HG02678 (cell line): ENCODE data around the gene LPCAT1.
"Not testable (repeated sequence)": the region's sequence is repeated elsewhere in the genome, so short reads cannot be mapped to it uniquely, and the experiment has no call there.

ENCODE experiments used
- ATAC-seq: cut with Tn5 transposase; IDR thresholded peaks from one replicate; pipeline ENCODE4 v1.9.1; 2021; ENCODE audit warnings: mild to moderate bottlenecking, moderate library complexity; ENCODE audit not compliant: unreplicated experiment

The LPCAT1 gene, protein sequence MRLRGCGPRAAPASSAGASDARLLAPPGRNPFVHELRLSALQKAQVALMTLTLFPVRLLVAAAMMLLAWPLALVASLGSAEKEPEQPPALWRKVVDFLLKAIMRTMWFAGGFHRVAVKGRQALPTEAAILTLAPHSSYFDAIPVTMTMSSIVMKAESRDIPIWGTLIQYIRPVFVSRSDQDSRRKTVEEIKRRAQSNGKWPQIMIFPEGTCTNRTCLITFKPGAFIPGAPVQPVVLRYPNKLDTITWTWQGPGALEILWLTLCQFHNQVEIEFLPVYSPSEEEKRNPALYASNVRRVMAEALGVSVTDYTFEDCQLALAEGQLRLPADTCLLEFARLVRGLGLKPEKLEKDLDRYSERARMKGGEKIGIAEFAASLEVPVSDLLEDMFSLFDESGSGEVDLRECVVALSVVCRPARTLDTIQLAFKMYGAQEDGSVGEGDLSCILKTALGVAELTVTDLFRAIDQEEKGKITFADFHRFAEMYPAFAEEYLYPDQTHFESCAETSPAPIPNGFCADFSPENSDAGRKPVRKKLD

DNA sequence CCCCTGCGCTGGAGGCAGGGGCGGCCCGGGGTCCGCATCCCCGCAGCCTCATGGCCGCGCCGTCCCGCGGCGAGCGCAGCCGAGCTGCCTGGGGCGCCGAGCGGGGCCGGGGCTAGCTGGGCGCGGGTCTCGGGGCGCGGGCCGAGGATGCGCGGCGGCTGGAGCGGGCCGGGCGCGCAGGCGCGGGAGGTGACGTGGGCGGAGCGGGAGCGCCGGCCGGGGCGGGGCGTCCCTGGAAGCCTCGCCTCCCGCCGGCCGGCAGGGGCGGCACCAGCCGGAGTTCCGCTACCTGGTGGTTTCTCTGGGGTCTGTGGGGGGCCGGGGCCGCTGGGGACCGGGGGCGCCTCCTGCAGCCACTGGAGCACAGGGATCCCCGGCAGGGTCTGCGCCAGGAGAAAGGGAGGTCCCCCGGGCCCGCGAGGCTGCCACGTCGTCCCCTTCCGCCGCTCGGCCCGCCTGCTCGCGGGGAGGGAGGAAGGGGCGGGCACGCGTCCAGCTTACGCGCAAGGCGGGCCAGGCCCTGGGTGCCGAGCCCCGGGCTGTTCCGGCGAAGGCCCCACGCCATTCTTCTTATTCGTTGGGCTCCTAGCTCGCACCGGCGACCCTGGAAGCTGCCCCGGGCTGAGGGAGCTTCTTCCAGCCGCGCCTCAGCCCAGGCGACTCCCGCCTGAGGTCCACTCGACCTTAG, at the start of gene LPCAT1:
Gene LPCAT1, minus strand, starts transcription at position 168 of the 688 bp plus-strand sequence. Its CDS starts 116 bp downstream, at position 52.
- ATAC-seq = peak; percentile 70

- not testable (repeated sequence) for ATAC-seq
Measured at GRCh38 chr5:1571875-1572274, 48.1 kb upstream of the LPCAT1 start.

GRCh38 chr5:1570975-1571374, 47.2 kb upstream of the LPCAT1 start:
- no peak for ATAC-seq

- no peak for ATAC-seq
Measured at GRCh38 chr5:1568201-1568979, 44.6 kb upstream of the LPCAT1 start.

- not testable (repeated sequence) for ATAC-seq
Measured at GRCh38 chr5:1567527-1568200, 43.9 kb upstream of the LPCAT1 start.

GRCh38 chr5:1565737-1566734, 42.3 kb upstream of the LPCAT1 start:
- no peak for ATAC-seq

- ATAC-seq = no peak
Measured at GRCh38 chr5:1564824-1565736, 41.3 kb upstream of the LPCAT1 start.

DNA sequence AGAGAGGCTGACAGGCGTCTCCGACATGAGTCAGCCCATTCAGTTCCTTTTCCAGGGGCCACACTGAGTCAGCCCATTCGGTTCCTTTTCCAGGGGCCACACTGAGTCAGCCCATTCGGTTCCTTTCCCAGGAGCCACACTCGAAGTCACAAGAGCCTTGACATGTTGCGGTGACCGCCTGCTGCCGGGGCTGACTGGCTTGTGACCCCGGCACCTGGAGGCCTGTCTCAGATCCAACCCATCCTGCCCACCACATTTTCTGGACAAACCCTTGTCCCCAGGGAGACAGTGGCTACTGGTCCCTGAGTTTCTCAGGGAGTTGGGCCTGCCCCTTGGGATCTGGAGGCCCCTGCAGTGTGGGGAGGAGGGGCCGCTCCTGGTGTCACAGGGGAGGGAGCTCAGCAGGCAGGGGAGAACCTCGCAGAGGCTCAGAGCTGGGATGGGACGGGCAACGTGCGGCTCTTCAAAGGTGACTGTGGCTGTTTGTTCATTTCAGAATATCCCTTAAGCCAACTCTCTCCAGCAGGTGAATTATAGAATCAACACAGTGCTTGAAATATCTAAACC, 40.5 kb upstream of the LPCAT1 start:
- no peak for ATAC-seq

DNA sequence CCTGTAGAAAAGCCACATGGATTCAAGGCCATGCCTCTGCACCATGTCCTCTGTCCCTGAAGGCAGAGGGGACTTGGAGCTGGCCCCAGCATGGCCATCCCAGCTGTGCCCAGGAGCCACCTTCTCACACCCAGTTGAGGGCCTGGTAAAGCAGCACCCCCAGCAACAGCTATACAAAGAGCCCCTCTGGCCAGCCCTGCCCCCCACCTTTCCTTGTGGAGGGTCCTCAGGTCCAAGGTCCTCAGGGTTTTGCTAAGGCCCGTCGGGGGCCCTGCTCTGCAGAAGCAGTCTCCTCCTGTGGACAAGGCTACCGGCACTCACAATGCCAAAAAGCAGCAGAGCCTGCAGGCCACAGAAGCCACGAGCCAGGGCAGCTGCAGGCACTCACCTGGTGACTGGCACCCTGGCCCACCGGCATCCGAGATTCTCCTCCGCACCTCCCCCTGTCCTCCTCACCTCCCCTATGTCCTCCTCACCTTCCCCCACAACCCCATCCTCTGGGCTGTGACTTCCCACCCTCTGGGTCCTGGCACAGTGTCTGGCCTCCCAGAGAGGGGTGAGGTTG, 39.9 kb upstream of the LPCAT1 start:
- ATAC-seq = no peak

DNA sequence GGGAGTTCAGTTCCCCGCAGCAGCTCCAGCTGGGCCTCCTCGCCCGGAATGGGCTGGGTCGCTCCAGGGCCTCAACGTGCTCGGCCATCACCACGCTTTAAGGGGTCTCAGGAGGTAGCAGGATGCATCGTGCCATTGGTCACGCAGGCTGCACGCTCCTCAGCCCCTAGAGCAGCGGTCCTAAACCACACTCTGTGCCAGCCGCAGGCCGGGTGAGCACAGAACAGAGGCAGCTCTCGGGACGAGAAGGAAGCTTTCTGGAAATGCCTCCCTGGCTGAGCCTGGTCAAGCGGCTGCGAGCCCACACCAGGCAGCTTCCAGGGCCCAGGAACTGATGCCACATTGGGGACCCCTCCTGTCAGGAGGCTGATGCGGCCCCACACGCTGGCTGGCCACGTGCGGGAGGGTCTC, 39.3 kb upstream of the LPCAT1 start:
- no peak for ATAC-seq

DNA sequence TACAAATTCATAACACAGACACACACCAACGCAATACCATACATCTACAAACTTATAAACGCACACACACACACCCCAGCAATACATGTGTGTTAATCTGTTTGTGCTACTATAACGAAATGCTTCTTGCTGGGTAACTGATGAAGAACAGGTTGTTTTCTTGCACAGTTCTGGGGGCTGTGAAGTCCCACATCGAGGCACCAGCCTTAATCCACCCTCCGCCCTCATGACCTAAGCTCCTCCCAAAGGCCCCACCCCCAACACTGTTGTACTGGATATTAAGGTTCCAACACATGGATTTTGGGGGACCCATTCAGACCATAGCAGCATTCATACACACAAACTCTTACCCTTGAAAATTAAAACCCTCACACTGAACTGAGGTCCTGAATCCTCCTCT, 38.8 kb upstream of the LPCAT1 start:
- no peak for ATAC-seq

GRCh38 chr5:1561402-1561929, 37.7 kb upstream of the LPCAT1 start:
- ATAC-seq = no peak

DNA sequence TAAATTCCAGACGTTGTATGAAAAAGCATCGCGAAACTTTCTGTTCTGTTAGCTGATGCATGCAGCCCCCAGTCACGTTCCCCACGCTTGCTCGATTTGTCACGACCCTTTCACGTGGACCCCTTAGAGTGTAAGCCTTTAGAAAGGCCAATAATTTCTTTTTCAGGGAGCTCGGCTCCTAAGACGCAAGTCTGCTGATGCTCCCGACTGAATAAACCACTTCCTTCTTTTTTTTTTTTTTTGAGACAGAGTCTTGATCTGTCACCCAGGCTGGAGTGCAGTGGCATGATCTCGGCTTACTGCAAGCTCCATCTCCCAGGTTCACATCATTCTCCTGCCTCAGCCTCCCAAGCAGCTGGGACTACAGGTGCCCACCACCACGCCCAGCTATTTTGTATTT, 36.7 kb upstream of the LPCAT1 start:
- ATAC-seq = not testable (repeated sequence)

GRCh38 chr5:1558944-1559343, 35.2 kb upstream of the LPCAT1 start:
- no peak for ATAC-seq

DNA sequence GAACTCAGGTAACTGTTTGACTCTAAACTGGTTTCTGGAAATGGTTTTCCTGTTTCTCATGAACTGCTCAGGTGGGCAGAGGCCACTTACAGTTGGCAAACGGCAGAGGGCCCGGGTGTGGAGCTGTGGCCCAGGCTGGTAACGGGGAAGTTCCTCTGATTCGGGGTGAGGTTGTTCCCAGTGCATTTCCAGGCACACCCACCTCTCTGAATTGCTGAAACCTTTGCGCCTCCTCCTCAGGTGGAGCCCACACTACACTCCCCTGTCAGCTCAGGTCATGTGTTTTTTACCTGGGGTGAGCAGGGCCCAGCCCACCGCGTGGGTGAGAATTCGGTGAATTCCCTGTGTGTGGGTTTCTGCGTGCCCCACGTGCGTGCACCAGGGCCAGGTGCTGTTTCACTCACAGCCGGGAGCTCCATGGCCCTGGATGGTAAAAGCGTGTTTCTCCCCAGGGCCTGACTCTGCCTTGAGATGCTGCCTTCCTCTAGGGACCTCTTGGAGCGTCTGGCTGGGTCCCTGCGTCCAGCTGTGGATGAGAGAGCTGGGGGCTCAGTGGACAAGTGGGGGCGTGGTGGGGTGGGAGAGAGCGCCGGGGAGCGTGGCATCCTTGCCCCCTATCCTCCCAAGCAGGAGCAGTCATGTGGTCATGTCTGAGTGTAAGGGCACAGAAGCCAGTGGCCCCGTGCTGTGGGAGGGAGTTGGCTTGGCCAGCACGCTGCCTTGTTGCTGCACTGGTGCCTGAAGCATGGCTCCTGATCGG, 33.5 kb upstream of the LPCAT1 start:
- ATAC-seq = no peak

DNA sequence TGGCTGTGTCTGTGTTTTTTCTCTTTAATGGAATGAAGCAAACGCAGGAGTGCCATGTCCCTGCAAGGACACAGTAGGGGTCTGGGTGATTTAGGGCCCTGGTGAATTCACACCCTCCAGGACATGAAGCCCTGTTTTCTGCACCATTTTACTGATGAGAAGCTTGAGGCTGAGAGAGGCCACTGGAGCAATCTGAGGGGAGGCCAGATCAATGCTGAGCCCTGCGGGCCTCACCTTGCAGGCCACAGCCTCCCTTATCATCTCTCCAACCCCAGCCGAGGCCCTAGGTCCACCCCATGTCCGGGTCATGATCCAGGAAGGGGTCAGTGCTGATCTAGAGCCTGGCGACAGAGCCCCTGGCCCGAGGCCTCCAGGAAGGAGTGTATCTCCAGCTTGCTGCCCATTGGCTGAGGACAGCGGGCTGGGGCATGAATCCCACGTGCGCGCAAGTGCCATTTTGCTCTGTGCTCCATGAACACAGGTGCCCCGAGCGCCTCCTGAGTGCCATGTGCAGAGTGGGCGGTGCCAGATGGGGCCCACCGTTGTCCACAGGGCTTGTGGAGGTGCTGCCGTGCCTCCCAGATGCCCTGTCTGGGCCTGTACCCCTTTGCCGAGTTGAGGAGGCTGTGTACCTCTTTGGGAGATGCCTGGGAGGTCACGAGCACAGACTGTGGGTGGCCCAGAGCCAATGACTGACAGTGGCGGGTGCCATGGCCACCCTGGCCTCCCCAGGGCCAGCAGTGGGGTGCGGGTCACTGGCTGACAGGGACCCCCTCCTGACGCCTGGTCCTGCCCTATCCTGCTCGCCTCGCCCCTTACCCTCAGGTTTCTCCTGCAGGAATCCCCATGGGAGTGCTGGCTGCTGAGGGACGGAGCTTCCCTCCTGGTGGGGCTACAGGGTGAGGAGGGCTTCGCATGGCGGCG, 32.3 kb upstream of the LPCAT1 start:
- ATAC-seq = no peak
